BJ (cell line): Measurements from ENCODE around the gene MEF2D. TPM values are rescaled to one million over a fixed set of nuclear protein-coding genes. Genes with fewer than 3 reads are reported as not detected.

Experiments
- CTCF ChIA-PET: fragments of 350-600 bp; formaldehyde crosslinking; extraction: SDS; loops from one replicate; lab custom pipeline; 2021; ENCODE audit warnings: antibody characterized with exemption, inconsistent platforms; lab: Yijun Ruan, JAX
- POLR2A ChIA-PET: fragments of 300-600 bp; sonication (Branson Sonifier 250); formaldehyde crosslinking; extraction: SDS; loops from one replicate; lab custom pipeline; 2021; ENCODE audit warnings: antibody characterized with exemption; lab: Charles Lee
- DNase-seq: peaks from one replicate; pipeline ENCODE4 v3.0.0-alpha.2; 2011; ENCODE audit warnings: low read depth
- H3K27me3 ChIP-seq: 2 replicates; pipeline ENCODE4 v1.6.0; 2011; ENCODE audit warnings: low read length; ENCODE audit not compliant: control insufficient read depth, insufficient read depth
- H3K36me3 ChIP-seq: 2 replicates; pipeline ENCODE4 v1.5.1; 2011; ENCODE audit warnings: low read length; ENCODE audit not compliant: control insufficient read depth, insufficient read depth
- H3K4me3 ChIP-seq: 2 replicates; pipeline ENCODE4 v1.5.1; 2011; ENCODE audit warnings: low read depth, mild to moderate bottlenecking, control low read depth, low read length
- CTCF ChIP-seq: IDR thresholded peaks from 2 replicates; pipeline ENCODE4 v1.5.1; 2011; ENCODE audit warnings: low read depth, mild to moderate bottlenecking, control low read depth, inconsistent platforms, low read length, moderate library complexity; ENCODE audit not compliant: insufficient read depth
- polyA plus RNA-seq: library from polyadenylated mRNA; depleted of rRNA; stranded (reverse); fragments of >200 nt; gene quantifications from 2 replicates; pipeline ENCODE4 v1.2.3, GENCODE V29; 2011; rRNA removed
- small RNA-seq: library from RNA; depleted of rRNA; stranded (forward); fragments of <200 nt; gene quantifications from one replicate; pipeline ENCODE3, GENCODE V24; 2012; ENCODE audit warnings: low replicate concordance, low read depth; ENCODE audit not compliant: insufficient read length

The MEF2D gene
- polyA plus RNA-seq, 1 experiment: 15.1 TPM

GRCh38 chr1:156418416-156419070 is 82.0 kb downstream of the MEF2D start:
- no peak overlapping the region for H3K4me3 ChIP-seq
- no peaks in the 10 kb centered on the region for H3K36me3 ChIP-seq
- no peak for DNase-seq
- no peak for TF ChIP-seq CTCF
- ChIA-PET POLR2A (no interaction called here), CTCF (interaction anchor here (1.0 to 2.3 kb wide), 4 partner anchors 11 to 33 kb away, joined by 5 to 13 read pairs (median 8); no protein-coding TSS in a partner anchor)
- peaks cover 51% of the 10 kb centered on the region for H3K27me3 ChIP-seq

- no peak for TF ChIP-seq CTCF
- ChIA-PET POLR2A (no interaction called here), CTCF (interaction anchor here (1.0 kb wide), 1 partner anchor 12 kb away, joined by 6 read pairs; no protein-coding TSS in a partner anchor)
- DNase-seq: no peak
- Histone ChIP-seq H3K36me3 (no peaks in the 10 kb centered on the region), H3K27me3 (peaks cover 40% of the 10 kb centered on the region), H3K4me3 (no peak overlapping the region)
These were observed 83.1 kb downstream of the MEF2D start for GRCh38 chr1:156417401-156418020.

- DNase-seq: no peak
- no peak for TF ChIP-seq CTCF
- ChIA-PET POLR2A (no interaction called here), CTCF (interaction anchor here (3.2 kb wide), 1 partner anchor 31 kb away, joined by 13 read pairs; no protein-coding TSS in a partner anchor)
- no peak overlapping the region for H3K4me3 ChIP-seq
- H3K27me3 ChIP-seq: peaks cover 35% of the 10 kb centered on the region
- H3K36me3 ChIP-seq: no peaks in the 10 kb centered on the region
These were observed 83.6 kb downstream of the MEF2D start for GRCh38 chr1:156416993-156417392.

- H3K27me3 ChIP-seq: peaks cover 21% of the 10 kb centered on the region
- ChIA-PET POLR2A (no interaction called here), CTCF (interaction anchor here (1.0 to 3.2 kb wide), 3 partner anchors 29 to 66 kb away, joined by 3 to 13 read pairs (median 13); no protein-coding TSS in a partner anchor)
- no peak overlapping the region for H3K4me3 ChIP-seq
- no peaks in the 10 kb centered on the region for H3K36me3 ChIP-seq
- no peak for DNase-seq
- TF ChIP-seq CTCF: no peak
These were observed 86.0 kb downstream of the MEF2D start for GRCh38 chr1:156414461-156415064.

Small RNAs within 50 kb of the gene (small RNA-seq; reads per million reads assigned to genes)
- not detected for gene MIR9-1
- not detected for gene RF00019

Other genes with a start within 250 kb of the MEF2D start
- gene SMG5, start 217.9 kb downstream of the MEF2D start, polyA plus RNA-seq: 22.8 and 32.6 TPM in 2 replicates
- gene TMEM79, start 216.4 kb downstream of the MEF2D start, polyA plus RNA-seq: 2.3 and 3.3 TPM in 2 replicates
- gene GLMP, start 205.1 kb downstream of the MEF2D start, polyA plus RNA-seq: 31.9 and 41.1 TPM in 2 replicates
- not detected in 2 replicates for gene VHLL, start 201.5 kb downstream of the MEF2D start, polyA plus RNA-seq
- 275 and 299 TPM in 2 replicates for gene CCT3, start 162.5 kb downstream of the MEF2D start, polyA plus RNA-seq
- gene TSACC, start 162.2 kb downstream of the MEF2D start, polyA plus RNA-seq: 0.52 and 0.59 TPM in 2 replicates
- gene RHBG, start 131.6 kb downstream of the MEF2D start, polyA plus RNA-seq: not detected in 2 replicates
- gene IQGAP3, start 71.8 kb upstream of the MEF2D start, polyA plus RNA-seq: 16.9 and 28.1 TPM in 2 replicates
- not detected in 2 replicates for gene TTC24, start 78.9 kb upstream of the MEF2D start, polyA plus RNA-seq
- 37.8 and 63.3 TPM in 2 replicates for gene NAXE, start 91.0 kb upstream of the MEF2D start, polyA plus RNA-seq
- 21.2 and 23.9 TPM in 2 replicates for gene GPATCH4, start 100.7 kb upstream of the MEF2D start, polyA plus RNA-seq
- gene HAPLN2, start 118.6 kb upstream of the MEF2D start, polyA plus RNA-seq: not detected in 2 replicates
- 0.02 TPM in 1 of 2 replicates, not detected in the other for gene BCAN, start 141.3 kb upstream of the MEF2D start, polyA plus RNA-seq
- gene NES, start 176.6 kb upstream of the MEF2D start, polyA plus RNA-seq: 15.0 and 17.5 TPM in 2 replicates
- gene CRABP2, start 204.8 kb upstream of the MEF2D start, polyA plus RNA-seq: 52.8 and 75.9 TPM in 2 replicates
- gene METTL25B, start 227.7 kb upstream of the MEF2D start, polyA plus RNA-seq: 9.5 and 14.6 TPM in 2 replicates
- gene ISG20L2, start 228.0 kb upstream of the MEF2D start, polyA plus RNA-seq: 30.6 and 36.6 TPM in 2 replicates
- 104 and 120 TPM in 2 replicates for gene MRPL24, start 240.3 kb upstream of the MEF2D start, polyA plus RNA-seq